ENCODE measurements around the gene DEPDC4. TPM values are rescaled to one million over a fixed set of nuclear protein-coding genes. Genes with fewer than 3 reads are reported as not detected.

The DEPDC4 gene
- total and polyA plus RNA-seq, 2 of the 4 experiments (the other 2 are of a cell fraction): 0.72 to 0.79 TPM

GRCh38 chr12:100243137-100243536, 23.7 kb downstream of the DEPDC4 start:
- no peak overlapping the region for H4K5ac ChIP-seq (ENCODE audit: low read depth, low read length)
- H4K91ac ChIP-seq (ENCODE audit: insufficient read depth, low read depth, low read length): no peak overlapping the region
- no peak overlapping the region for H3K9ac ChIP-seq (ENCODE audit: low read depth, low read length)
- ChIA-PET CTCF (no interaction called here), POLR2A (ENCODE audit: unreplicated experiment) (no interaction called here)
- in situ Hi-C loops (cut with MboI; ENCODE audit: low sequenced_read_pairs) (loop anchor here (5.0 to 10.0 kb wide), 2 partner anchors 309 to 492 kb away; no protein-coding TSS in a partner anchor), intact Hi-C loops (cut with micrococcal nuclease) (loop anchor here (10.0 kb wide), 1 partner anchor 1678 kb away; no protein-coding TSS in a partner anchor), dilution Hi-C loops (cut with HindIII; ENCODE audit: low sequenced_read_pairs, unreplicated experiment) (no loop called here)
- no peak overlapping the region for H2BK15ac ChIP-seq (ENCODE audit: low read depth, low read length)
- H3K14ac ChIP-seq (replicated peaks; ENCODE audit: low read depth, low read length): no peak overlapping the region
- H2BK5ac ChIP-seq (ENCODE audit: low read depth, low read length, poor library complexity, severe bottlenecking): no peak overlapping the region
- H3K36me3 ChIP-seq (ENCODE audit: control insufficient read depth, insufficient read depth, low read length): no peaks in the 10 kb centered on the region
- H2AK9ac ChIP-seq (replicated peaks; ENCODE audit: low read depth, low read length, poor library complexity): no peak overlapping the region
- no peaks in the 10 kb centered on the region for H3K9me1 ChIP-seq (ENCODE audit: insufficient read depth, low read length)
- no peak overlapping the region for H3K4me3 ChIP-seq (ENCODE audit: insufficient read depth, low read depth, low read length)
- no peak for DNase-seq
- no peaks in the 10 kb centered on the region for H3K9me3 ChIP-seq (ENCODE audit: control insufficient read depth, insufficient read depth, low read length)
- no peak overlapping the region for H2AFZ ChIP-seq (replicated peaks; ENCODE audit: low read length, poor library complexity)
- no peaks in the 10 kb centered on the region for H3K79me1 ChIP-seq (ENCODE audit: low read depth in 1 of 2, low read length in 2 of 2)
- TF ChIP-seq CEBPB (IDR thresholded peaks at IDR 0.05; ENCODE audit: low read depth, low read length) (no peak), POLR2A (IDR thresholded peaks at IDR 0.05; ENCODE audit: low read depth, low read length) (no peak), MXI1 (IDR thresholded peaks at IDR 0.05; ENCODE audit: borderline replicate concordance, low read depth, low read length) (no peak), CTCF (conservative IDR thresholded peaks at IDR 0.05; ENCODE audit: low read depth, low read length) (no peak), RCOR1 (IDR thresholded peaks at IDR 0.05; ENCODE audit: insufficient replicate concordance, low read length) (no peak), FOS (IDR thresholded peaks at IDR 0.05; ENCODE audit: low read depth, low read length) (no peak), MAFK (IDR thresholded peaks at IDR 0.05; ENCODE audit: low read depth, low read length) (no peak), SMC3 (IDR thresholded peaks at IDR 0.05; ENCODE audit: low read depth, low read length) (no peak), BHLHE40 (IDR thresholded peaks at IDR 0.05; ENCODE audit: low read depth, low read length) (no peak)
- ATAC-seq (ENCODE audit: low read depth): no peak
- no peak overlapping the region for H3K56ac ChIP-seq (ENCODE audit: extremely low read depth, insufficient read depth, low read length)
- no peak overlapping the region for H3K4ac ChIP-seq (ENCODE audit: low read depth, low read length)
- H3K4me2 ChIP-seq (ENCODE audit: low read depth, low read length): no peak overlapping the region
- WGBS, 2 experiments (ENCODE audit: extremely low coverage in 2 of 2, insufficient read length in 1 of 2): 54 to 100% methylated on average over 1 to 2 of the region's 5 CpGs
- no peak overlapping the region for H3K23ac ChIP-seq (ENCODE audit: low read depth, low read length)
- H3K4me1 ChIP-seq (ENCODE audit: control insufficient read depth, insufficient read depth, low read length): no peaks in the 10 kb centered on the region
- H4K8ac ChIP-seq (ENCODE audit: low read depth in 2 of 2, low read length in 2 of 2): no peak overlapping the region
- BruUV-seq (replicated peaks): no TSS peak
- H3K18ac ChIP-seq (ENCODE audit: low read depth, low read length): no peak overlapping the region
- H2AK5ac ChIP-seq (ENCODE audit: low read depth, low read length): no peak overlapping the region
- H4K20me1 ChIP-seq (ENCODE audit: insufficient read depth, low read length): no peaks in the 10 kb centered on the region
- no peaks in the 10 kb centered on the region for H3K27me3 ChIP-seq (ENCODE audit: control insufficient read depth, insufficient read depth, low read length)
- H2BK20ac ChIP-seq (ENCODE audit: low read depth, low read length): no peak overlapping the region
- H3K27ac ChIP-seq (ENCODE audit: insufficient read depth, low read length): no peak overlapping the region
- no peak overlapping the region for H2BK120ac ChIP-seq (ENCODE audit: low read depth, low read length)

Measured in IMR-90 (cell line).